Omental fat pad (tissue), 4 donors: ENCODE results near the gene DLK1. TPM values are rescaled to one million over a fixed set of nuclear protein-coding genes. Genes with fewer than 3 reads are reported as not detected.

Experiments
- ATAC-seq: fragments of 150-250 bp; one replicate; pipeline ENCODE4 v1.9.1; 2016; ENCODE audit warnings: mild to moderate bottlenecking, moderate library complexity; ENCODE audit not compliant: low FRiP score
- DNase-seq: peaks from one replicate; pipeline ENCODE4 v3.0.0-alpha.2; 2019; ENCODE audit warnings: low spot score
- total RNA-seq, 4 donors: library from RNA; depleted of rRNA; stranded (reverse); fragments of >200 nt; gene quantifications; one replicate each; pipeline ENCODE4 v1.1.0, GENCODE V29; 2016
- TF ChIP-seq, protein P1 (sequence below), 3 donors: fragments of 450-650 bp; IDR thresholded peaks; one replicate each; pipeline ENCODE4 v1.5.1; 2016 to 2017; ENCODE audit warnings: antibody characterized with exemption in 3 of 3, mild to moderate bottlenecking in 3 of 3, moderate library complexity in 2 of 3

Gene DLK1
- total RNA-seq, 4 donors from 2014 or later = not detected

DNA sequence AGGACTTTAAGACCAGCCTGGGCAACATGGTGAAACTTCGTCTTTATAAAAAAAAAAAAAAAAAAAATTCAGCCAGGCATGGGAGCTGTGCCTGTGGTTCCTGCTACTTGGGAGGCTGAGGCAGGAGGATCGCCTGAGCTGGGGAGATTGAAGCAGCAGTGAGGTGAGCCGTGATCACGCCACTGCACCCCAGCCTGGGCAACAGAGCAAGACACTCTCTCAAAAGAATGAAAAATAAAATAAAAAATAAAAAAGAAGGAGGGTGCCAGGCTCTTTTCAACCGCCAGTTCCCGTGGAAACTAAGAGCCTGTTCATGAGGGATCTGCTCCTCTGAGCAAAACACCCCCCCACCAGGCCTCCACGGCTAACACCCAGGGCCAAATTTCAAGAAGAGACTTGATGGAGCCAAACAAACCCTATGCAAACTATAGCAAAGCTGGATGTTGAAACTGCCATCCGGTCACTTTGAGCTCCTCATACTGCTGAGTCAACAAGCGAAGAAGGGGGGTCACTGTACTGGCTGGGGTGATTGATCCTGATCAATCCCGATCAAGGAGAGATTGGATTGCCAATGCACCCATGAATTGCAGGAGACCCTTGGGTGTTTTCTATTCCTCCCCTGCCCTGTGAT lies 23.4 kb downstream of the DLK1 start:
- TF ChIP-seq, protein P1, sequence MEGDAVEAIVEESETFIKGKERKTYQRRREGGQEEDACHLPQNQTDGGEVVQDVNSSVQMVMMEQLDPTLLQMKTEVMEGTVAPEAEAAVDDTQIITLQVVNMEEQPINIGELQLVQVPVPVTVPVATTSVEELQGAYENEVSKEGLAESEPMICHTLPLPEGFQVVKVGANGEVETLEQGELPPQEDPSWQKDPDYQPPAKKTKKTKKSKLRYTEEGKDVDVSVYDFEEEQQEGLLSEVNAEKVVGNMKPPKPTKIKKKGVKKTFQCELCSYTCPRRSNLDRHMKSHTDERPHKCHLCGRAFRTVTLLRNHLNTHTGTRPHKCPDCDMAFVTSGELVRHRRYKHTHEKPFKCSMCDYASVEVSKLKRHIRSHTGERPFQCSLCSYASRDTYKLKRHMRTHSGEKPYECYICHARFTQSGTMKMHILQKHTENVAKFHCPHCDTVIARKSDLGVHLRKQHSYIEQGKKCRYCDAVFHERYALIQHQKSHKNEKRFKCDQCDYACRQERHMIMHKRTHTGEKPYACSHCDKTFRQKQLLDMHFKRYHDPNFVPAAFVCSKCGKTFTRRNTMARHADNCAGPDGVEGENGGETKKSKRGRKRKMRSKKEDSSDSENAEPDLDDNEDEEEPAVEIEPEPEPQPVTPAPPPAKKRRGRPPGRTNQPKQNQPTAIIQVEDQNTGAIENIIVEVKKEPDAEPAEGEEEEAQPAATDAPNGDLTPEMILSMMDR (IDR thresholded peaks at IDR 0.05) = no peak
- ATAC-seq = no peak
- no peak for DNase-seq

DNA sequence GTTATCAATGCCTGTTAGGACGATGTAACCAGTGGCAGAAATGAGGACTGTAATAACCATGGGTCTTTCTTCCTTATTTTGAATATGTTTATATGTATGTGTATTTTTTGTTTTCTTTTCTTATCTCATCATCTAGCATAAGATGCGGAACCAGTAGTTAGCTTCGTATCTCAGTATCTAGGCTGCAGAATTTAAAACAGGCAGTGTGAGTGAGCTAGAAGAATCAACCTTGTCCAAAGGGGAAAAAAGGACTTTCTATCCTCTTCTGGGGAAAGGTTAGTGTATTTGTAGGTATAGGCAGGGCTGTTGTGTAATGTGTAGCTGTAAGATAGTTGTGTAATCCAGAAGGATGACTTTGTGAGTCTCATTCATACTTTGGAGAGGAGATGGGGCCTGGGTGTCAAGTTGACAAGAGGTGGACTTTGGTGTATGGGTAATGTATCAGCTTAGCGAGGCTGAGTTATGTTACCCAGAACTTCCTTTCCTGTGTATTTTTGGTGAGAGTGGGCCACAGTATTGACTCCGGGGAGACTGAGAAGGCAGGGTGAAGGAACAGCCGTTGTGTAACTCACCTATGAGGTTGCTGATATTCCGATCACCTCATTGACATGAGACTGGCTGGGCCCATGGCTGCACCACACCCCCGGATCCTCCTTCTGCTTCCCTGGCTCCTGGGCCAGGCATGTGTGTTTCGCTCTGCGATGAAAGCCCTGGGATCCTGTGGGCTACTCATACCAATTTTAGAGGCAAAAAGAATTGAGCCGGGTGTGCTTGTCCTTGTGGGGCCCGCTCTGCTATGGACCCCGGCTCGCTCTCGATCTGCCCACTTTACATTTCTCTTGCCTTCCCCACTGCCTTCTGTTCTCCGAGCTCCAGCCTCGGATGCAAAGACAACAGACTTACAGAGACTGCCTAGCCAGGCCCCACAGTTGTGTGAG lies 24.3 kb downstream of the DLK1 start:
- DNase-seq (no peak), ATAC-seq (no peak)
- TF ChIP-seq, protein P1 (IDR thresholded peaks at IDR 0.05) = no peak

DNA sequence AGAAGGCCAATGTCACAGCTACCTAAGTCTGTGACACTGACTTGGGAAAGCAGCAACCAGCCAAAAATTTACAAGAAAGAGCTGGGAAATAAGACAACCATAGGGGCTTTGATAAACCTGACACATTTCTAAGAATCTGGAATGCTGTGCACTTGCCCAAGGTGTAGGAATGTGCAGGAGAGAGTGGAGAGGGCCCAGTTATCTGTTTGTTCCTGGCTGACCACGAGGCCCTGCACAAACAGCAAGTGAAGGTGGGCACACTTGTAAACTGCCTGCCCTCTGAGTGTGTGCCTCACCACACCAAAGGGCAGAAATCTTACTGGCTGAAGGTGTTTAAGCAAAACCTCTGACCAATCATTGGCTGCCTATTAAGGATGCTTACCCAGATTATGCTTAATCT lies 27.3 kb downstream of the DLK1 start:
- no peak for ATAC-seq
- TF ChIP-seq, protein P1 (IDR thresholded peaks at IDR 0.05) = no peak
- DNase-seq = no peak

DNA sequence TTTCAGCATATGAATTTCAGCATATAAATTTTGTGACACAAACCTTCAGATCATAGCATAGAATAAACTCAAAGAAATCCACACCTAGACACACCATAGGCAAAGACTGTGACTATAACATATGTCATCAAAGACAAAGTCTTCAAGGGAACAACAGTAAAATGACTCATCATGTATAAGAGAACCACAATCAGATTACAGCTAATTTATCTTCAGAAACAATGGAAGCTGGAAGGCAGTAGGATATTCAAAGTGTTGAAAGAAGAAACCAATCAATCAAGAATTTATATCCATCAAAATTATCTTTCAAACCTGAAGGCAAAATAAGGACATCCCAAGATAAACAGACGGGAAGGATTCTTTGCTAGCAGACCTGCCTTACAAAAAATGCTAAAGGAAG lies 29.0 kb downstream of the DLK1 start:
- DNase-seq (no peak), ATAC-seq (no peak)
- TF ChIP-seq, protein P1 (IDR thresholded peaks at IDR 0.05) = no peak

DNA sequence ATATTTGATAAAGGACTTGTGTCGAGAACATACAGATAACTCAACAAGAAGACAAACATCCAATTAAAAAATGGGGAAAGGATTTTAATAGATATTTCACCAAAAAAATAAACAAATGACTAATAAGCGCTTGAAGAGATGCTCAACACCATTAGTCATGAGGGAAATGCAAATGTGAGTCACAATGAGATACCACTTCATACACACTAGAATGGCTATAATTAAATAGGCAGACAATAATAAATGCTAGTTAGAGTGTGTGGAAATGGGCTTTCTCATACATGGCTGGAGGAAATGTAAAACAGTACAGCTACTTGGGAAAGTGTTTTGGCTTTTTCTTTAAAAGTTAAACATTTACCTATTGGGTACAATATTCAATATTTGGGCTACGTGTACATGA lies 34.8 kb downstream of the DLK1 start:
- TF ChIP-seq, protein P1 (IDR thresholded peaks at IDR 0.05) = no peak
- no peak for DNase-seq
- ATAC-seq = no peak

DNA sequence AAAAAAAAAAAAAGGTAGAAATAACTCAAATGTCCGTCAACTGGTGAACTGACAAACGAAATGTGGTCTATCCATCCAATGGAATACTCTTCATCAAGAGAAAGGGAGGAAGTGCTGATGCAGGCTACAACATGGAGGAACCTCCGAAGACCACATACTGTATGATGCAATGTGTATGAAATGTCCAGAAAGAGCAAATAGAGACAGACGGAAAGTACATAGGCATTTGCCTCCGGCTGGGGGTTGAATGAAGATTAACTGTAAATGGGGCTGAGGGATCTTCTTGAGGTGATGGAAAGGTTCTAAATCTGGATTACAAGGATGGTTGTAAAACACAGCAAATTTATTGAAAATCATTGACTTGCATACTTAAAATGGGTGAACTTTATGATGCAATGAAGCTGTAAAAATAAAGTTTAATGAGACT lies 35.4 kb downstream of the DLK1 start:
- ATAC-seq = no peak
- no peak for DNase-seq
- TF ChIP-seq, protein P1 (IDR thresholded peaks at IDR 0.05) = no peak
